Measurements from ENCODE around the gene E2F3.

Gene E2F3

GRCh38 chr6:20415304-20415703, 13.6 kb downstream of the E2F3 start:
- no peak overlapping the region for H3K4me3 ChIP-seq (ENCODE audit: low read length)
- no peak for TF ChIP-seq CTCF (IDR thresholded peaks at IDR 0.05; ENCODE audit: insufficient read depth, low read depth, low read length, missing control alignments)
- no peak for DNase-seq (ENCODE audit: low read depth)

- H3K4me3 ChIP-seq (ENCODE audit: low read length) = no peak overlapping the region
- no peak for TF ChIP-seq CTCF (IDR thresholded peaks at IDR 0.05; ENCODE audit: insufficient read depth, low read depth, low read length, missing control alignments)
- no peak for DNase-seq (ENCODE audit: low read depth)
Observed at GRCh38 chr6:20415712-20416454, 14.2 kb downstream of the E2F3 start.

- no peak for TF ChIP-seq CTCF (IDR thresholded peaks at IDR 0.05; ENCODE audit: insufficient read depth, low read depth, low read length, missing control alignments)
- H3K4me3 ChIP-seq (ENCODE audit: low read length) = no peak overlapping the region
- DNase-seq (ENCODE audit: low read depth) = no peak
Observed at GRCh38 chr6:20416567-20417345, 15.1 kb downstream of the E2F3 start.

GRCh38 chr6:20417819-20418218, 16.1 kb downstream of the E2F3 start:
- no peak for DNase-seq (ENCODE audit: low read depth)
- no peak for TF ChIP-seq CTCF (IDR thresholded peaks at IDR 0.05; ENCODE audit: insufficient read depth, low read depth, low read length, missing control alignments)
- no peak overlapping the region for H3K4me3 ChIP-seq (ENCODE audit: low read length)

- no peak overlapping the region for H3K4me3 ChIP-seq (ENCODE audit: low read length)
- TF ChIP-seq CTCF (IDR thresholded peaks at IDR 0.05; ENCODE audit: insufficient read depth, low read depth, low read length, missing control alignments) = no peak
- no peak for DNase-seq (ENCODE audit: low read depth)
Observed at GRCh38 chr6:20426177-20427082, 24.8 kb downstream of the E2F3 start.

GRCh38 chr6:20427856-20428255, 26.2 kb downstream of the E2F3 start:
- no peak for DNase-seq (ENCODE audit: low read depth)
- no peak for TF ChIP-seq CTCF (IDR thresholded peaks at IDR 0.05; ENCODE audit: insufficient read depth, low read depth, low read length, missing control alignments)

More at GRCh38 chr6:20427856-20428255, 26.2 kb downstream of the E2F3 start:
- H3K4me3 ChIP-seq (ENCODE audit: low read length) = no peak overlapping the region

All from epithelial cell of esophagus (primary cell).